PC-9 (cell line): ENCODE measurements around the gene FBN3. TPM values are rescaled to one million over a fixed set of nuclear protein-coding genes. Genes with fewer than 3 reads are reported as not detected.
A peak's percentile ranks its signal among the peaks of the same experiment; 100 is the strongest.

Experiments used
- BruUV-seq: library from RNA; stranded (reverse); fragments of 400-500 nt; replicated peaks from 2 replicates; lab custom pipeline; 2021; lab: Mats Ljungman, UMichigan
- CTCF ChIA-PET: fragments of 300-600 bp; sonication (Branson Sonifier 250); formaldehyde crosslinking; loops from one replicate; lab custom pipeline; 2022; ENCODE audit warnings: antibody characterized with exemption; lab: Charles Lee
- POLR2A ChIA-PET: fragments of 300-600 bp; sonication (Branson Sonifier 250); formaldehyde crosslinking; loops from one replicate; lab custom pipeline; 2022; ENCODE audit warnings: antibody characterized with exemption; ENCODE audit not compliant: unreplicated experiment; lab: Charles Lee
- DNase-seq, 2 experiments: peaks; one replicate each; pipeline versions ENCODE4 v3.0.0 to v3.0.0-alpha.2; 2015 to 2022; ENCODE audit warnings: mixed read lengths in 1 of 2
- H2AFZ ChIP-seq: fragments of 200-600 bp; sonication (generic); 2 replicates; pipeline ENCODE4 v1.8.1; 2017; ENCODE audit warnings: antibody characterized with exemption
- H3F3A ChIP-seq: fragments of 200-600 bp; sonication (generic); 2 replicates; pipeline ENCODE4 v1.8.1; 2017; ENCODE audit warnings: antibody characterized with exemption, mild to moderate bottlenecking, low read depth; ENCODE audit not compliant: insufficient read depth
- H3K27ac ChIP-seq: fragments of 200-600 bp; sonication (generic); 2 replicates; pipeline ENCODE4 v1.6.1; 2016; ENCODE audit warnings: mixed run types
- H3K27me3 ChIP-seq: fragments of 200-600 bp; sonication (generic); 2 replicates; pipeline ENCODE4 v1.6.1; 2016; ENCODE audit warnings: low read depth, mixed run types; ENCODE audit not compliant: insufficient read depth
- H3K36me3 ChIP-seq: fragments of 200-600 bp; sonication (generic); 2 replicates; pipeline ENCODE4 v1.6.1; 2016; ENCODE audit warnings: low read depth, mixed run types
- H3K4me1 ChIP-seq: fragments of 200-600 bp; sonication (generic); replicated peaks from 2 replicates; pipeline ENCODE4 v1.6.1; 2016; ENCODE audit warnings: mixed run types; ENCODE audit not compliant: insufficient read depth
- H3K4me2 ChIP-seq: fragments of 200-600 bp; sonication (generic); 2 replicates; pipeline ENCODE4 v1.6.1; 2017; ENCODE audit warnings: mixed run types
- H3K4me3 ChIP-seq: fragments of 200-600 bp; sonication (generic); 2 replicates; pipeline ENCODE4 v1.6.1; 2016; ENCODE audit warnings: mixed run types
- H3K79me2 ChIP-seq: fragments of 200-600 bp; sonication (generic); 2 replicates; pipeline ENCODE4 v1.6.1; 2017; ENCODE audit warnings: low read depth, mixed run types
- H3K9me2 ChIP-seq: fragments of 200-600 bp; sonication (generic); 2 replicates; pipeline ENCODE4 v1.8.1; 2017; ENCODE audit warnings: mild to moderate bottlenecking; ENCODE audit not compliant: insufficient read depth
- H3K9me3 ChIP-seq: fragments of 200-600 bp; sonication (generic); 2 replicates; pipeline ENCODE4 v1.8.1; 2016; ENCODE audit warnings: low read depth; ENCODE audit not compliant: insufficient read depth
- H4K20me1 ChIP-seq: fragments of 200-600 bp; sonication (generic); 2 replicates; pipeline ENCODE4 v1.8.1; 2017; ENCODE audit not compliant: insufficient read depth
- EZH2 ChIP-seq: fragments of 200-600 bp; sonication (generic); IDR thresholded peaks from 2 replicates; pipeline ENCODE4 v1.8.0; 2017; ENCODE audit warnings: antibody characterized with exemption, low read depth
- intact Hi-C: fragments of 100-400 bp; cut with micrococcal nuclease; formaldehyde crosslinking; loops from one replicate; pipeline ENCODE4 v1.10.0; 2022; ENCODE audit not compliant: unreplicated experiment
- total RNA-seq: library from RNA; stranded (reverse); gene quantifications from 2 replicates; pipeline ENCODE4 v1.2.3, GENCODE V29; 2021
- TF ChIP-seq, protein P1 (sequence below): fragments of 200-600 bp; sonication (generic); conservative IDR thresholded peaks from 2 replicates; pipeline ENCODE4 v1.6.1; 2017; ENCODE audit warnings: mixed run types, antibody characterized with exemption, mild to moderate bottlenecking, moderate library complexity

The FBN3 gene
- total RNA-seq, 1 experiment from 2014 or later: not detected

DNA sequence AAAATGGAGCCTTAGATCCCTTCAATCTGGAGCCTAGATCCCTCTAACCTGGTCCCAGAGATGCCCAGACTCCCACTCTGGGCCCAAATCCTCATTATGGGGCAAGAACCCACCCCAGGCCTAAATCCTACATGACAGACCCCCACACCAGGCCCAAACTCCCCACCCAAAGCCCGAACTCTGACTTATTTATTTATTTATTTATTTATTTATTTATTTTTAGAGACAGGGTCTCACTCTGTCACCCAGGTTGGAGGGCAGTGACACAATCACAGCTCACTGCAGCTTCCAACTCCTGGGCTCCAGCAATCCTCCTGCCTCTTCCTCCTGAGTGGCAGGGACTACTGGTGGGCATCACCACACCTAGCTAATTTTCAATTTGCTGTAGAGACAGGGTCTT lies 12.0 kb downstream of the FBN3 start:
- no TSS peak for BruUV-seq
- no peak overlapping the region for H3K4me2 ChIP-seq
- H3K9me2 ChIP-seq: no peaks in the 10 kb centered on the region
- peak in 1 of 2 experiments; percentile 22 for DNase-seq
- ChIA-PET POLR2A (no interaction called here), CTCF (no interaction called here)
- H3K4me1 ChIP-seq: peaks cover 8% of the 10 kb centered on the region; the same call in 1 of the 2 replicates
- no peak overlapping the region for H3K27ac ChIP-seq
- H3K79me2 ChIP-seq: no peaks in the 10 kb centered on the region
- H3K27me3 ChIP-seq: peaks cover 13% of the 10 kb centered on the region
- no peaks in the 10 kb centered on the region for H3K36me3 ChIP-seq
- H3F3A ChIP-seq: 0 out of 2 replicates have a peak, but pooled peaks cover 10% of the 10 kb centered on the region
- H4K20me1 ChIP-seq: no peaks in the 10 kb centered on the region
- H2AFZ ChIP-seq: no peak overlapping the region
- H3K4me3 ChIP-seq: no peak overlapping the region
- intact Hi-C loops: no loop called here
- H3K9me3 ChIP-seq: no peaks in the 10 kb centered on the region
- no peak for TF ChIP-seq EZH2
- TF ChIP-seq, protein P1, sequence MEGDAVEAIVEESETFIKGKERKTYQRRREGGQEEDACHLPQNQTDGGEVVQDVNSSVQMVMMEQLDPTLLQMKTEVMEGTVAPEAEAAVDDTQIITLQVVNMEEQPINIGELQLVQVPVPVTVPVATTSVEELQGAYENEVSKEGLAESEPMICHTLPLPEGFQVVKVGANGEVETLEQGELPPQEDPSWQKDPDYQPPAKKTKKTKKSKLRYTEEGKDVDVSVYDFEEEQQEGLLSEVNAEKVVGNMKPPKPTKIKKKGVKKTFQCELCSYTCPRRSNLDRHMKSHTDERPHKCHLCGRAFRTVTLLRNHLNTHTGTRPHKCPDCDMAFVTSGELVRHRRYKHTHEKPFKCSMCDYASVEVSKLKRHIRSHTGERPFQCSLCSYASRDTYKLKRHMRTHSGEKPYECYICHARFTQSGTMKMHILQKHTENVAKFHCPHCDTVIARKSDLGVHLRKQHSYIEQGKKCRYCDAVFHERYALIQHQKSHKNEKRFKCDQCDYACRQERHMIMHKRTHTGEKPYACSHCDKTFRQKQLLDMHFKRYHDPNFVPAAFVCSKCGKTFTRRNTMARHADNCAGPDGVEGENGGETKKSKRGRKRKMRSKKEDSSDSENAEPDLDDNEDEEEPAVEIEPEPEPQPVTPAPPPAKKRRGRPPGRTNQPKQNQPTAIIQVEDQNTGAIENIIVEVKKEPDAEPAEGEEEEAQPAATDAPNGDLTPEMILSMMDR: no peak

DNA sequence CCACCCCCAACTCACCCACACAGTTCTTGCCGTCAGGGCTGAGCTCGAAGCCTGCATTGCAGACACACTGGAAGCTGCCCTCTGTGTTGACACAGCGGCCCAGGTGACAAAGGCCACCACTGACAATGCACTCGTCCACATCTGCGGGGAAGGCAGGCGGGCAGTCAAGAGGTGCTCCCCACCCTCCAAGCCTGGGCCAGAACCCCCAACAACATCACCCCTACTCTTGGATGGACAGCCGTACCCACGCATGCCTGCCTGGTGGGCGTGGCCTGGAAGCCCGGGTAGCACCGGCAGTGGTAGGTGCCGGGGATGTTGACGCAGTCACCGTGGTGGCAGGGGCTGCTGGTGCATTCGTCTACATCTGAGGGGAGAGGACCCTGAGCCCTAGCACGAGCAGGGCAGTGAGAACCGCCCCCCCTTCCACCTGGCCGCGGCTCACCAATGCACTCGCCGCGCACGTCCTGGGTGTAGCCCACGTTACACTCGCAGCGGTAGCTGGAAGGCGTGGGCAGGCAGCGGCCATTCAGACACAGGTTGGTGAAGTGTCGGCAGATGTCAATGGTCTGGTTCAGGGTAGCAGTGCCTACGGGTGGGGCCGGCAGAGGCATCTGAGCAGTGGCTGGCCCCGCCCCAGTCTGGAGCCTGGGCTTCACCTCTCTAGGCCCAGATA lies 13.3 kb downstream of the FBN3 start:
- Histone ChIP-seq H3K4me2 (no peak overlapping the region), H3K4me1 (peaks cover 8% of the 10 kb centered on the region; the same call in 1 of the 2 replicates), H2AFZ (no peak overlapping the region), H3K9me3 (no peaks in the 10 kb centered on the region), H3K27ac (no peak overlapping the region), H3K79me2 (no peaks in the 10 kb centered on the region), H3K36me3 (no peaks in the 10 kb centered on the region), H3K4me3 (no peak overlapping the region), H3F3A (0 out of 2 replicates have a peak, but pooled peaks cover 10% of the 10 kb centered on the region), H3K27me3 (peaks cover 26% of the 10 kb centered on the region), H3K9me2 (no peaks in the 10 kb centered on the region), H4K20me1 (no peaks in the 10 kb centered on the region)
- peak in 1 of 2 experiments; percentile 18 for DNase-seq
- CTCF ChIA-PET: no interaction called here
- no peak for TF ChIP-seq EZH2
- TF ChIP-seq, protein P1: no peak
- POLR2A ChIA-PET: no interaction called here
- BruUV-seq: no TSS peak
- intact Hi-C loops: no loop called here

DNA sequence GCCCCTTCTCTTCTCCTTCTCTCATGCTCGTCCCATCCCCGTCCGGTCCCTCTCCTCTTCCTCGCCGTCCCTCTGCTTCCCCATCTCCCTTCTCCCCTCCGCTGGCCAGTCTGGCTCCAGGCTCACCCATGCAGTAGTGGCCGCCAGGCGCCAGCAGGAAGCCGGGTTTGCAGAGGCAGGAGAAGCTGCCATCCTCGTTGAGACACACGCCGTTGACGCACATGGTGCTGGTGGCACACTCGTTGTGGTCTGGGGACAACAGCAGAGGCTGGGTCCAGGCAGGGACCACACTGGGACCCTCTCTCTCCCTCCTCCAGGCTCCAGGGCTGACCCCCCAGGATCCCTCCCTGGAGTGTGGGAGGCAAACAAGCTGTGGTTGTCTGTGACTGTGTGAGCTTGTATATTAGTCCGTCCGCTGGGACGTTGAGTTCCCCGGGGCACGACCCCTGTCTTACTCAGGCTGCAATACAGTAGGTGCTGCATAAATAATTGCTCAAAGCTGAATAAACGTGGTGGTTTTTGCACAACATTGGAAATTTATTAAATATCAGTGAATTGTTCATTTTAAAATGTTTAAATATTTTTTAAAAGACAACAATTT lies 16.4 kb downstream of the FBN3 start:
- no peak overlapping the region for H3K4me3 ChIP-seq
- no peak overlapping the region for H2AFZ ChIP-seq
- POLR2A ChIA-PET: interaction anchor here (0.6 kb wide), 1 partner anchor 172 kb away, joined by 4 read pairs; no protein-coding TSS in a partner anchor
- H3K4me2 ChIP-seq: no peak overlapping the region
- H4K20me1 ChIP-seq: no peaks in the 10 kb centered on the region
- H3K9me3 ChIP-seq: no peaks in the 10 kb centered on the region
- no peaks in the 10 kb centered on the region for H3K79me2 ChIP-seq
- peaks cover 58% of the 10 kb centered on the region for H3K27me3 ChIP-seq
- H3K9me2 ChIP-seq: no peaks in the 10 kb centered on the region
- H3F3A ChIP-seq: no peaks in the 10 kb centered on the region
- H3K4me1 ChIP-seq: no peaks in the 10 kb centered on the region
- CTCF ChIA-PET: interaction anchor here (0.5 kb wide), 1 partner anchor 183 kb away, joined by 3 read pairs; no protein-coding TSS in a partner anchor
- intact Hi-C loops: no loop called here
- peak in 1 of 2 experiments; percentile 6 for DNase-seq
- BruUV-seq: no TSS peak
- TF ChIP-seq, protein P1: no peak
- no peak for TF ChIP-seq EZH2
- H3K36me3 ChIP-seq: no peaks in the 10 kb centered on the region
- H3K27ac ChIP-seq: no peak overlapping the region
